ENCODE measurements around the gene CLEC4A.
"Not testable (repeated sequence)": the region's sequence is repeated elsewhere in the genome, so short reads cannot be mapped to it uniquely, and the experiment has no call there.

The CLEC4A gene

DNA sequence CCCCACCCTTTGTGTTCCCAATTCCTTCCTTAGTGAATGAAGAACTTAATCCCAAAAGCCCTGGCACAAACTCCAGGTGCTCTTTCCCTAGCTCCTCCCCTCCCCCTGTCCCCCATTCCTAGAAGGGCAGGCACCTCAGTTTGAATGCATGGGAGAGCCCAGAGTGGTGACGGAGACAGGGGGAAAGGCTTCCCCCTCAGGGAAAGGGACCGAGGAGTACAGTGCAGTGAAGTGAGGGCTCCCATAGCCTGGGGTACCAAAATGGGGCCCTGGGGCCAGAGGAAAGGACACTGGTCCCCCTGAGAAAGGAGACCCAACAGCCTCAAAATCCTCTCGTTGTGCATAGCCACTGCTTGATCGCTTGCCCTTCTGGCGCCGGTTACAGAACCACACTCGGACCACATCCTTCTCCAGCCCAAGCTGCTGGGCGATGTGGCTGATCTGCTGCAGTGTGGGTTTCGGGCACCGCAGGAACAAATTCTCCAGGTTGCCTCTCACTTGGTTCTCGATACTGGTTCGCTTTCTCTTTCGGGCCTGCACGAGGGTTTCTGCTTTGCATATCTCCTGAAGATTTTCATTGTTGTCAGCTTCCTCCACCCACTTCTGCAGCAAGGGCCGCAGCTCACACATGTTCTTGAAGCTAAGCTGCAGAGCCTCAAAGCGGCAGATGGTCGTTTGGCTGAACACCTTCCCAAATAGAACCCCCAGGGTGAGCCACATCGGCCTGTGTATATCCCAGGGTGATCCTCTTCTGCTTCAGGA, 10.4 kb downstream of the CLEC4A start:
- not testable (repeated sequence) for DNase-seq (ENCODE audit: low read depth)

DNA sequence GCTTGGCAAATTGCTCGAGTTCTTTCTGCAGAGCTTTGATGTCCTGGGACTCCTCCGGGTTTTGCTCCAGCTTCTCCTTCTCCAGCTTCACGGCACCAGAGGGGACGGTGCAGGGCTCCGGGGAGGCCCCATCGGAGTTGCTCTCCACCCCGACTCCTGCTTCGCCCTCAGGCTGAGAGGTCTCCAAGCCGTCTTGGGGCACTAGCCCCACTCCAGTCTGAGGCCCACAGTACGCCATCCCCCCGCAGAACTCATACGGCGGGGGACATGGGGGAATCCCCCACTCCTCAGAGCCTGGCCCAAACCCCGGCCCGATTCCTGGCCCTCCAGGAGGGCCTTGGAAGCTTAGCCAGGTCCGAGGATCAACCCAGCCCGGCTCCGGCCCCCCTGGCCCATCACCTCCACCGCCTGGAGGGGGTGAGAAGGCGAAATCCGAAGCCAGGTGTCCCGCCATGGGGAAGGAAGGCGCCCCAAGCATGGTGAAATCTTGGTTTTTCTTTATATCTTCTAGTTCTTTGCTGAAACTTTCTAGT, 11.0 kb downstream of the CLEC4A start:
- DNase-seq (ENCODE audit: low read depth): not testable (repeated sequence)

- not testable (repeated sequence) for DNase-seq (ENCODE audit: low read depth)
Measured at GRCh38 chr12:8141647-8142046, 18.2 kb downstream of the CLEC4A start.

DNA sequence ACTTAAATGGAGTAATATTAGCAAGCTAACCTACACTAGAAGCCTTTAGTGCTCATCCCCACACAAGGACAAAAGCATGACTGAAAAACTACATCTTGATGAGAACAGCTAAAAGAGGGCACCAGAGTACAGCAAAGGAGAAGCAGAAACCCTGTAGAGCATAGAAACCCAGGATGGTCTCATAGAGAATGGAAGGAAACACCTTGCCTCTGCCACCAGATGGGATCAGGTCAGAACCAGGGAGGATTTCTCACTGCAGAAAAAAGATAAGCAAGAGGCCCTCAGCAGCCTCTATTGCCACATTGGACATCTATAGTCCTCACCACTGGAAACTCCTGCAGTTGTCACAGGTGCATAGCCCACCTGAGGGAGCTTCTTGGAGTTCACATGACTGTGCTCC, 19.8 kb downstream of the CLEC4A start:
- DNase-seq (ENCODE audit: low read depth): no peak

- DNase-seq (ENCODE audit: low read depth): peak; percentile 70
Measured at GRCh38 chr12:8145754-8146441, 22.5 kb downstream of the CLEC4A start.

- DNase-seq (ENCODE audit: low read depth): no peak
Measured at GRCh38 chr12:8146442-8146771, 23.0 kb downstream of the CLEC4A start.

DNA sequence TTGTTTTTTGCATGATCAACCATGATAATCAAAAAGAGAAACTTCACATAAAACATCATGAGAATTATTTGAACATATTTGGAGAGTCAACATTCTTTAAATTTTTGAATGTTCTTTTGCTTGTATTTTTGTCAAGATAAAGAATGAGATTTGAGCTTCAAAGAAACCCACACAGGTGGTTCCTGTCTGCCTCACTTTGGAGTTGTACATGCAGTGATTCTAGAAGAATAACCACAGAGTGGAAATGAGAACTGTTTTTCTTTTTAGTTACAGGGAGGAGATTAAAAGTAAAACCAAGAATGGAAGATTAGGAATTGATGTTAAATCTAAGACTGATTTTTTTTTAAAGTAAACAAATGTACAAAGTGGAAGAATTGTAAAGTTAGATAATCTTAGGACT, 31.1 kb downstream of the CLEC4A start:
- no peak for DNase-seq (ENCODE audit: low read depth)

DNA sequence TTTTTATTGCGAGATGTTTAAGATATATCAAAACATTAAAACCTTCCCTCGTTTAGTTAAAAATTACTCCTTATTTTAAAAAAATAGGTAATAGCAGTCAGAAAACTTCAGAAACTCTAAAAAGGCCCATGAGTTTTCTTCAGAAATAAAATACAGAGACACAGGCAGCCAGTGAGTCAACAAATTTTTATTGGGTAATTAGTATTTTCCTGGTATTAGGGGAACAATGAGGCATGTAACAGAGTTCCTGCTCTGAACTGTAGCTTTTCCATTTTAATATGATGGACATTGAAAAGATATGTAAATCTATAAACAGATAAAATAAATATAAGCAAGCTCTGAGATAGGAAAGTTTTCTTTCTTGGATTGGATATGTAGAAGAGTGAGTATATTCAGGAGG, 33.0 kb downstream of the CLEC4A start:
- peak; percentile 40 for DNase-seq (ENCODE audit: low read depth)

DNA sequence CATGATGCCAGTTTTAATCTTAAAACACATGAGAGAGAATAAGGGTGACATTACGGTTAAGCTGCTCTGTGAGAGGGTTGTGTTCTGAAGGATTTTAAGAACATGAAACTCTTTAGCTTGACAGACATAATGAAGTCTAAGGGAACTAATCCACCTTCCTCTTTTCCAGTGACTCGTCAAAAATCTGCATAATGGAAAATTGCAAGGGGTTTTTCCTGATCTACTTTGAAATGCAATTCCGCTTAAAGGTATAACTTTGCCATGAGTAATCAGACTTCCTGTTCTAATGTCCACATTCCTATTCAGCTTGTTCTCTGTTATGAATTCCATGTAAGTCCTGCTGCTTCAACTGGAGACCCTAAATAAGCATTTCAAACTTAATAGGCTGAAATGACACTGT, 33.4 kb downstream of the CLEC4A start, which contains the start of gene ZNF705A:
ZNF705A (plus strand) TSS at position 171 of the 400 bp plus-strand sequence. CDS start 15,611 bp downstream, outside the sequence.
- DNase-seq (ENCODE audit: low read depth): peak; percentile 89

GRCh38 chr12:8157484-8158198, 34.2 kb downstream of the CLEC4A start:
- peak; percentile 39 for DNase-seq (ENCODE audit: low read depth)

DNA sequence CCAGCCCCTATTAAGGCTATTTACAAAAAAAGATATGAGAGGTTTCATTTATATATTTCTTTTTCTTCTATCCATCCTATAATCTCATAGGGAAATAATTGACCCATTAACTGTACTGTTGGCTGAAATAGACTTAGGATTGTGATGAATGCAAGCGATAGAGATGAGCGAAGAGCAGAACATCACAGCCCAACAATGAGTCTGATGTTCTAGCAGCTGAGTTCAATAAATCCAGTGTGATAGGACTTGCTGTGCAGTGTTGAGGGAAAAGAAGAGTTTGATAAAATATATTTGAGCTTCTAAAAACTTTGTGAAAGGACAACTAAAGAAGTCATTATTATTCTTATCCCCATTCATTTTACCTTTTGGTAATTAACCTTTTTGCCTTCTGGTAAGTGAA, 49.5 kb downstream of the CLEC4A start:
- not testable (repeated sequence) for DNase-seq (ENCODE audit: low read depth)

DNA sequence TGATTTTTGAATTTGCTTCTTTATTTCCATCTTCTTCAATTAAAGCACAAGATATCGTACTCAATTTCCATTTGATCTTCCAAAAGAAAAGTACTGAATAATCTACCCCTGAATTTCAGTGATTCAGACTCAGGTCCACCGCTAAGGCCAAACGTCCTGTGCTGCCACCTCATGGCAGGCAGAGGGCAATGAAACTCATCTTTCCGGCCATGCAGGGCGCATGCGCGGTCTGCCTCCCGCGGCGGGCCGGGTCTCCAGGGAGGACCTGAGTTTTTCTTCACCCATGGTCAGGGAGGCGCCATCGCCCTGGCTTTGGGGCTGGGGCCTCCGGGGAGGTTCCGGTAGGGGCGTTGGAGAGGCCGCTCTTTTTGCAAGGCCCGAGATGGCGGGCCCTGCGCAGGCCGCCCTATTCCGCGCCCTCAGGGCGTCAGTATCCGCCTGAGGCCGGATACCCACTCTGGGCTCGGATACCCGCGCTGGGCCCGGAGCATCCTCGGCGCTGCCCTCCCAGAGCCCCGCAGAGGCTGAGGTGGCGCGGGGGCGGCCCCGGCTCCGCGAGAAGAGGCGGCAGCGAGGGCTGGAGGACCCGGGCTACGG, 56.7 kb downstream of the CLEC4A start:
- DNase-seq (ENCODE audit: low read depth): peak; percentile 22

- DNase-seq (ENCODE audit: low read depth): not testable (repeated sequence)
Measured at GRCh38 chr12:8181271-8181670, 57.9 kb downstream of the CLEC4A start.

DNA sequence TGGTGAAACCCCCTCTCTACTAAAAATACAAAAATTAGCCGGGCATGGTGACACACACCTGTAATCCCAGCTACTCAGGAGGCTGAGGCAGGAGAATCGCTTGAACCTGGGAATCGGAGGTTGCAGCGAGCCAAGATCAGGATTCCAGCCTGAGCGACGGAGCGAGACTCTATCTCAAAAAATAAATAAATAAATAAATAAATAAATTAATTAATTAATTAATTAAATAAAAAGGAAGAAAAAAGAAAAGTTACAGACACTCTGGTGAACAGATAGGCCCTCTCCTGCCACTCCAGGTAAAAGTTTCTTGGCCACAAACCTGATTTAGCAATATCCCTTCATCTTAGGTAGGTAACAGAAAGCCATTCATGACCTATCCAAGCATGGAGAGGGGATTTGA, 59.5 kb downstream of the CLEC4A start:
- DNase-seq (ENCODE audit: low read depth): not testable (repeated sequence)

DNA sequence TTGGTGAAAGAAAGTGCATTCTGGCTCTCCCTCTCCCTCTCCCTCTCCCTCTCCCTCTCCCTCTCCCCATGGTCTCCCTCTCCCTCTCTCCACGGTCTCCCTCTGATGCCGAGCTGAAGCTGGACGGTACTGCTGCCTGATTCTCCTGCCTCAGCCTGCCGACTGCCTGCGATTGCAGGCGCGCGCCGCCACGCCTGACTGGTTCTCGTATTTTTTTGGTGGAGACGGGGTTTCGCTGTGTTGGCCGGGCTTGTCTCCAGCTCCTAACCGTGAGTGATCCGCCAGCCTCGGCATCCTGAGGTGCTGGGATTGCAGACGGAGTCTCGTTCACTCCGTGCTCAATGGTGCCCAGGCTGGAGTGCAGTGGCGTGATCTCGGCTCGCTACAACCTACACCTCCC, 59.9 kb downstream of the CLEC4A start:
- DNase-seq (ENCODE audit: low read depth): not testable (repeated sequence)

DNA sequence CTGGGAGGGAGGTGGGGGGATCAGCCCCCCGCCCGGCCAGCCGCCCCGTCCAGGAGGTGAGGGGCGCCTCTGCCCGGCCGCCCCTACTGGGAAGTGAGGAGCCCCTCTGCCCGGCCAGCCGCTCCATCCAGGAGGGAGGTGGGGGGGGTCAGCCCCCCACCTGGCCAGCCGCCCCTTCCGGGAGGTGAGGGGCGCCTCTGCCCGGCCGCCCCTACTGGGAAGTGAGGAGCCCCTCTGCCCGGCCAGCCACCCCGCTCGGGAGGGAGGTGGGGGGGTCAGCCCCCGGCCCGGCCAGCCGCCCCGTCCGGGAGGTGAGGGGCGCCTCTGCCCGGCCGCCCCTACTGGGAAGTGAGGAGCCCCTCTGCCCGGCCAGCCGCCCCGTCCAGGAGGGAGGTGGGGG, 60.8 kb downstream of the CLEC4A start:
- not testable (repeated sequence) for DNase-seq (ENCODE audit: low read depth)

GRCh38 chr12:8188088-8188487, 64.7 kb downstream of the CLEC4A start:
- DNase-seq (ENCODE audit: low read depth): not testable (repeated sequence)

All from iris pigment epithelial cell (primary cell).